K562 (cell line): ENCODE measurements around the gene PRCC. TPM values are rescaled to one million over a fixed set of nuclear protein-coding genes. Genes with fewer than 3 reads are reported as not detected.

Source experiments
- ATAC-seq: fragments of 200-7000 bp; cut with Tn5 transposase; 3 replicates; pipeline ENCODE4 v1.9.1; 2020; ENCODE audit warnings: moderate library complexity
- BruUV-seq: library from RNA; stranded (reverse); fragments of 400-500 nt; replicated peaks from 2 replicates; lab custom pipeline; 2021; lab: Mats Ljungman, UMichigan
- CTCF ChIA-PET: fragments of 300-600 bp; formaldehyde crosslinking; extraction: SDS; loops from one replicate; lab custom pipeline; 2021; ENCODE audit warnings: low intra/inter-chr PET ratio; lab: Yijun Ruan, JAX
- POLR2A ChIA-PET: fragments of 300-600, 350-650 bp; sonication (Branson Sonifier 250); formaldehyde crosslinking; extraction: SDS; loops from one replicate; lab custom pipeline; 2021; ENCODE audit warnings: antibody characterized with exemption, inconsistent platforms; lab: Yijun Ruan, JAX
- DNase-seq, 4 experiments: peaks; one replicate each; pipeline versions ENCODE4 v3.0.0 to v3.0.0-alpha.2; 2011 to 2018; ENCODE audit warnings: low spot score in 3 of 4, mixed read lengths in 3 of 4; ENCODE audit errors: extremely low read depth in 1 of 4
- FAIRE-seq: peaks from 2 replicates; lab custom pipeline; 2011; peaks lifted over from hg19 to GRCh38; lab: Jason Lieb, UNC
- H2AFZ ChIP-seq: 2 replicates; pipeline ENCODE4 v1.6.0; 2011; ENCODE audit warnings: low read depth, low read length, control low read depth, inconsistent platforms
- H3K27ac ChIP-seq: fragments of 200-600 bp; 3 replicates; pipeline ENCODE4 v1.8.0; 2011; ENCODE audit warnings: low read depth, mild to moderate bottlenecking, control low read depth, inconsistent platforms, low read length, moderate library complexity, mixed read lengths; ENCODE audit errors: extremely low read depth
- H3K27me3 ChIP-seq, 2 experiments: fragments of 300-600 bp in 1 of 2; 2 replicates in 1 of 2; 3 replicates in 1 of 2; pipeline versions ENCODE4 v1.6.0 to v1.8.0; 2011; ENCODE audit warnings: inconsistent platforms in 2 of 2, low read length in 2 of 2, mild to moderate bottlenecking in 1 of 2, mixed read lengths in 1 of 2, moderate library complexity in 1 of 2; ENCODE audit not compliant: control insufficient read depth in 2 of 2, insufficient read depth in 2 of 2
- H3K36me3 ChIP-seq: fragments of 300-600 bp; 3 replicates; pipeline ENCODE4 v1.8.0; 2011; ENCODE audit warnings: mild to moderate bottlenecking, low read length, inconsistent platforms; ENCODE audit not compliant: control insufficient read depth, insufficient read depth
- H3K4me1 ChIP-seq, 2 experiments: fragments of 200-600 bp in 1 of 2; replicated peaks in 1 of 2; 2 replicates in 1 of 2; 3 replicates in 1 of 2; pipeline versions ENCODE4 v1.5.1 to v1.8.0; 2011; ENCODE audit warnings: inconsistent platforms in 2 of 2, low read length in 2 of 2, mild to moderate bottlenecking in 1 of 2, mixed read lengths in 1 of 2, moderate library complexity in 1 of 2; ENCODE audit not compliant: control insufficient read depth in 2 of 2, insufficient read depth in 2 of 2
- H3K4me2 ChIP-seq: 2 replicates; pipeline ENCODE4 v1.6.1; 2011; ENCODE audit warnings: low read length, control low read depth, inconsistent platforms, mixed read lengths; ENCODE audit not compliant: insufficient read depth
- H3K4me3 ChIP-seq: fragments of 200-600 bp; sonication (generic), shearing (Covaris generic); 2 replicates; pipeline ENCODE4 v1.5.1; 2016; ENCODE audit warnings: control low read depth, inconsistent platforms
- H3K79me2 ChIP-seq: fragments of 200-600 bp; 3 replicates; pipeline ENCODE4 v1.8.0; 2011; ENCODE audit warnings: low read length, inconsistent platforms; ENCODE audit not compliant: control insufficient read depth, insufficient read depth
- H3K9ac ChIP-seq, 2 experiments: 2 replicates each; pipeline versions ENCODE4 v1.6.0 to v1.6.1; 2011; ENCODE audit warnings: low read depth in 2 of 2, low read length in 2 of 2, control low read depth in 1 of 2, inconsistent platforms in 1 of 2, mild to moderate bottlenecking in 1 of 2, mixed read lengths in 1 of 2; ENCODE audit not compliant: insufficient read depth in 1 of 2
- H3K9me1 ChIP-seq: one replicate; pipeline ENCODE4 v1.6.0; 2011; ENCODE audit warnings: inconsistent platforms, mild to moderate bottlenecking, low read length, moderate library complexity; ENCODE audit not compliant: control insufficient read depth, insufficient read depth
- H3K9me3 ChIP-seq: replicated peaks from 2 replicates; pipeline ENCODE4 v1.5.1; 2011; ENCODE audit warnings: low read depth, low read length, inconsistent platforms; ENCODE audit not compliant: control insufficient read depth, insufficient read depth
- H4K20me1 ChIP-seq: replicated peaks from 2 replicates; pipeline ENCODE4 v1.6.1; 2011; ENCODE audit warnings: low read length, inconsistent platforms, mixed read lengths; ENCODE audit not compliant: control insufficient read depth, insufficient read depth
- BCOR ChIP-seq: fragments of 450-650 bp; IDR thresholded peaks from 2 replicates; pipeline ENCODE4 v1.6.1; 2016
- CBX3 ChIP-seq, 2 experiments: IDR thresholded peaks; 1 replicate in 1 of 2; 2 replicates in 1 of 2; pipeline ENCODE4 v1.6.1; 2012; ENCODE audit warnings: inconsistent platforms in 2 of 2, low read length in 2 of 2, borderline replicate concordance in 1 of 2, control low read depth in 1 of 2
- CEBPB ChIP-seq: fragments of 450-650 bp; IDR thresholded peaks from 2 replicates; pipeline ENCODE4 v1.6.1; 2016; ENCODE audit warnings: missing genetic modification characterization, missing compliant biosample characterization
- CSDE1 ChIP-seq, 2 experiments: fragments of 450-650 bp; IDR thresholded peaks; 2 replicates each; pipeline ENCODE4 v1.6.1; 2016; ENCODE audit warnings: mild to moderate bottlenecking in 1 of 2
- ELF4 ChIP-seq: fragments of 450-650 bp; formaldehyde crosslinking; IDR thresholded peaks from 2 replicates; pipeline ENCODE4 v1.4.0; 2022; ENCODE audit warnings: missing genetic modification characterization
- FOXJ3 ChIP-seq: sonication (generic); formaldehyde crosslinking; IDR thresholded peaks from 2 replicates; pipeline ENCODE4 v1.4.0; 2020; ENCODE audit warnings: mild to moderate bottlenecking, missing genetic modification reagents
- MNT ChIP-seq, 2 experiments: fragments of 450-650 bp; conservative IDR thresholded peaks; 2 replicates each; pipeline ENCODE4 v1.6.1; 2017; ENCODE audit warnings: mild to moderate bottlenecking in 2 of 2, moderate library complexity in 2 of 2
- PHB ChIP-seq: fragments of 250-450 bp; sonication (Bioruptor Pico); IDR thresholded peaks from 2 replicates; pipeline ENCODE4 v1.5.0; 2021
- RBM25 ChIP-seq: fragments of 200-400 bp; formaldehyde crosslinking; IDR thresholded peaks from 2 replicates; pipeline ENCODE4 v1.6.1; 2018; ENCODE audit warnings: low read length, low read depth, moderate library complexity; ENCODE audit not compliant: severe bottlenecking
- RNF219 ChIP-seq: fragments of 250-450 bp; sonication (Bioruptor Pico); IDR thresholded peaks from 2 replicates; pipeline ENCODE4 v1.5.0; 2022; ENCODE audit warnings: mild to moderate bottlenecking
- TEAD4 ChIP-seq, 2 experiments: sonication (generic) in 1 of 2; formaldehyde crosslinking in 1 of 2; IDR thresholded peaks; 2 replicates each; pipeline versions ENCODE4 v1.6.1 to v1.8.0; 2012 to 2022; ENCODE audit warnings: borderline replicate concordance in 1 of 2, inconsistent platforms in 1 of 2, low read length in 1 of 2, mild to moderate bottlenecking in 1 of 2, missing genetic modification reagents in 1 of 2
- TRIM24 ChIP-seq, 2 experiments: fragments of 450-650 bp; IDR thresholded peaks; 2 replicates each; pipeline ENCODE4 v1.6.1; 2016
- ZNF592 ChIP-seq: fragments of 450-650 bp; IDR thresholded peaks from 2 replicates; pipeline ENCODE4 v1.6.1; 2017; ENCODE audit warnings: antibody characterized with exemption, mild to moderate bottlenecking
- WGBS: fragments of 100-300 bp; shearing (Covaris generic); methylation state at CpG from one replicate; pipeline ENCODE4 v1.1.6; 2016; ENCODE audit warnings: low coverage, mixed read lengths; ENCODE audit not compliant: insufficient coverage; ENCODE audit errors: missing lambda C conversion rate; 5-methylcytosine and 5-hydroxymethylcytosine counted together
- in situ Hi-C: fragments of 300-500 bp; cut with MboI; formaldehyde crosslinking; loops from 4 replicates; pipeline ENCODE4 v1.15.0; 2018; ENCODE audit warnings: inconsistent platforms, mixed read lengths
- intact Hi-C: fragments of 100-400 bp; cut with micrococcal nuclease; formaldehyde crosslinking; loops from 2 replicates; pipeline ENCODE4 v1.14.2; 2022
- polyA plus RNA-seq, 8 experiments: library from polyadenylated mRNA; depleted of rRNA in 4 of 8; stranded (reverse) in 5 of 8; unstranded in 3 of 8; fragments of >200 nt; fragmentation: Nextera tagmentation in 2 of 8; fragmentation: Illumina TruSeq in 1 of 8; extraction: Ambion mirVana in 2 of 8; extraction: Trizol in 1 of 8; gene quantifications; 2 replicates each; pipeline versions ENCODE4 v1.2.1 to v1.2.3, GENCODE V29; 2011 to 2014; ENCODE audit warnings: inconsistent platforms in 1 of 8, missing spikeins in 1 of 8
- total RNA-seq, 7 experiments: library from RNA; depleted of rRNA in 6 of 7; stranded (reverse); fragments of >200 nt in 6 of 7; fragmentation: Illumina TruSeq in 2 of 7; extraction: Trizol in 2 of 7; gene quantifications; 2 replicates each; pipeline versions ENCODE4 v1.2.1 to v1.2.3, GENCODE V29; 2011 to 2021; ENCODE audit warnings: low replicate concordance in 1 of 7

Gene PRCC
- total and polyA plus RNA-seq, 9 of the 15 experiments (the other 6 are each of a cell fraction or from before 2014, with no cell fraction given): 23.9 to 201 (median 41.1) TPM

- H2AFZ ChIP-seq: no peak overlapping the region
- in situ Hi-C loops: no loop called here
- POLR2A ChIA-PET: interaction anchor here (2.3 to 3.0 kb wide), 3 partner anchors 11 to 18 kb away, joined by 14 to 30 read pairs (median 22); partner anchors contain the start of genes MRPL24 and PRCC
- no peak for ATAC-seq
- peak overlapping the region; percentile 40 to 94; a peak in 3 of 4 replicates for H3K9ac ChIP-seq
- peaks cover 5% of the 10 kb centered on the region; the same call in 1 of the 2 replicates for H4K20me1 ChIP-seq
- peaks cover 68% of the 10 kb centered on the region for H3K79me2 ChIP-seq
- peak overlapping the region; percentile 97 for H3K4me2 ChIP-seq
- CTCF ChIA-PET: no interaction called here
- no peaks in the 10 kb centered on the region for H3K9me3 ChIP-seq
- no peak for FAIRE-seq
- peaks cover 32% of the 10 kb centered on the region in 2 experiments; a peak in 4 of 5 replicates for H3K4me1 ChIP-seq
- peak overlapping the region; percentile 95 for H3K4me3 ChIP-seq
- no peak for DNase-seq
- peaks cover 20% of the 10 kb centered on the region; the same call in 2 of the 3 replicates for H3K36me3 ChIP-seq
- intact Hi-C loops: no loop called here
- H3K9me1 ChIP-seq: no peaks in the 10 kb centered on the region
- 7% methylated on average over 1 of the region's 1 CpG for WGBS
- H3K27ac ChIP-seq: peak overlapping the region; percentile 89; the same call in 1 of the 3 replicates
- no peaks in the 10 kb centered on the region for H3K27me3 ChIP-seq
- TSS peak; percentile 53 for BruUV-seq
- peak; percentile 70 for TF ChIP-seq RBM25
- TF ChIP-seq CEBPB (tag): peak; percentile 57
- peak; percentile 67; the same call in 1 of the 2 replicates for TF ChIP-seq FOXJ3
- TF ChIP-seq ZNF592: peak; percentile 33; the same call in 1 of the 2 replicates
- no peak for TF ChIP-seq TRIM24 (IDR thresholded peaks at IDR 0.05)
- TF ChIP-seq CSDE1 (IDR thresholded peaks at IDR 0.05): 0 out of 4 replicates have a peak, but pooled peaks of 1 of the 2 experiments have one; percentile 21
- 0 out of 3 replicates have a peak, but pooled peaks of 1 of the 2 experiments have one; percentile 16 for TF ChIP-seq CBX3 (IDR thresholded peaks at IDR 0.05; ENCODE audit: borderline replicate concordance in 1 of 2, low read length in 2 of 2)
- 0 out of 4 replicates have a peak, but pooled peaks of 1 of the 2 experiments have one; percentile 35 for TF ChIP-seq MNT (conservative IDR thresholded peaks at IDR 0.05)
- TF ChIP-seq PHB: no peak
- no peak for TF ChIP-seq ELF4
- TF ChIP-seq RNF219 (CRISPR knock-in tag): no peak
- no peak for TF ChIP-seq TEAD4 (IDR thresholded peaks at IDR 0.05; ENCODE audit: low read length)
- TF ChIP-seq TEAD4 (CRISPR knock-in tag; IDR thresholded peaks at IDR 0.05; ENCODE audit: borderline replicate concordance): no peak
- peak; percentile 78 for TF ChIP-seq BCOR
These were observed 14.4 kb upstream of the PRCC start for GRCh38 chr1:156752843-156753482.
